Spleen (tissue), 11 donors: Measurements from ENCODE around the gene ABLIM3. TPM values are rescaled to one million over a fixed set of nuclear protein-coding genes. Genes with fewer than 3 reads are reported as not detected.

ENCODE experiments used
- DNase-seq: peaks from one replicate; pipeline ENCODE4 v3.0.0-alpha.2; 2020
- H3K27ac ChIP-seq, 8 donors: fragments of 200-600 bp; sonication (generic) in 7 of 8; 1 replicate in 4 of 8; 2 replicates in 4 of 8; pipeline versions ENCODE4 v1.5.0 to v1.8.0; 2016 to 2021; ENCODE audit warnings: inconsistent platforms in 4 of 8, mild to moderate bottlenecking in 4 of 8, moderate library complexity in 1 of 8
- H3K27me3 ChIP-seq, 7 donors: fragments of 200-600 bp; sonication (generic) in 6 of 7; replicated peaks in 1 of 7; 1 replicate in 4 of 7; 2 replicates in 3 of 7; pipeline versions ENCODE4 v1.5.0 to v1.8.0; 2016 to 2021; ENCODE audit warnings: inconsistent platforms in 3 of 7, mild to moderate bottlenecking in 1 of 7
- H3K36me3 ChIP-seq, 6 donors: fragments of 200-600 bp; sonication (generic) in 5 of 6; 1 replicate in 4 of 6; 2 replicates in 2 of 6; pipeline versions ENCODE4 v1.5.0 to v1.8.0; 2016 to 2021; ENCODE audit warnings: inconsistent platforms in 2 of 6
- H3K4me1 ChIP-seq, 6 donors: fragments of 200-600 bp; sonication (generic) in 5 of 6; 1 replicate in 3 of 6; 2 replicates in 3 of 6; pipeline versions ENCODE4 v1.5.0 to v1.8.0; 2016 to 2021; ENCODE audit warnings: inconsistent platforms in 3 of 6
- H3K4me3 ChIP-seq, 8 donors: fragments of 200-600 bp; sonication (generic) in 7 of 8; 1 replicate in 4 of 8; 2 replicates in 4 of 8; pipeline versions ENCODE4 v1.5.0 to v1.8.0; 2016 to 2021; ENCODE audit warnings: inconsistent platforms in 4 of 8, mild to moderate bottlenecking in 4 of 8, moderate library complexity in 2 of 8
- H3K9me3 ChIP-seq, 8 donors: fragments of 200-600 bp; sonication (generic) in 7 of 8; 1 replicate in 4 of 8; 2 replicates in 4 of 8; pipeline versions ENCODE4 v1.5.0 to v1.8.0; 2016 to 2021; ENCODE audit warnings: inconsistent platforms in 4 of 8
- POLR2A ChIP-seq, 3 donors: fragments of 450-650 bp; IDR thresholded peaks; one replicate each; pipeline ENCODE4 v1.5.1; 2017; ENCODE audit warnings: antibody characterized with exemption in 3 of 3, mild to moderate bottlenecking in 1 of 3
- POLR2AphosphoS5 ChIP-seq, 3 donors: sonication (generic); formaldehyde crosslinking; IDR thresholded peaks; one replicate each; pipeline ENCODE4 v1.5.1; 2017; ENCODE audit warnings: antibody characterized with exemption in 3 of 3
- WGBS, 5 donors: extraction: QIAGEN DNeasy Blood & Tissue Kit in 3 of 5; methylation state at CpG; one replicate each; pipeline versions ENCODE4 v1.1.5 to v1.1.7; 2013 to 2018; 5-methylcytosine and 5-hydroxymethylcytosine counted together
- intact Hi-C: fragments of 100-400 bp; cut with DNase I; formaldehyde crosslinking; loops from one replicate; pipeline ENCODE4 v1.15.0; 2023; ENCODE audit warnings: low total_unique reads
- polyA plus RNA-seq, 3 donors: library from polyadenylated mRNA; stranded (reverse); fragments of 200-250 nt; gene quantifications; one replicate each; pipeline ENCODE4 v1.2.1, GENCODE V29; 2013
- total RNA-seq, 7 donors: library from RNA; depleted of rRNA in 3 of 7; stranded (reverse); fragments of >200 nt in 3 of 7; fragmentation: NEBNext Ultra II Directional in 4 of 7; extraction: Animal tissue kit (Norgen Biotek cat#: 25700) in 4 of 7; gene quantifications; one replicate each; pipeline versions ENCODE4 v1.1.0 to v1.2.1, GENCODE V29; 2016 to 2021
- TF ChIP-seq, protein P1 (sequence below), 11 experiments: fragments of 200-600 bp in 7 of 11; fragments of 450-650 bp in 4 of 11; sonication (generic) in 4 of 11; IDR thresholded peaks in 8 of 11; conservative IDR thresholded peaks in 3 of 11; 1 replicate in 7 of 11; 2 replicates in 4 of 11; pipeline versions ENCODE4 v1.4.0 to v1.8.0; 2016 to 2021; ENCODE audit warnings: antibody characterized with exemption in 11 of 11, inconsistent platforms in 4 of 11, mild to moderate bottlenecking in 1 of 11
- donor health status: healthy with polysubstance abuse.
- donor health status: DM: no; HTN: no; CAD: no; lungs with moderate emphysema.
- donor health status: DM: no; HTN: no; CAD: no.
- donor health status: Bipolar disorder and iron deficiency.
- donor health status: healthy.
- donor health status: DM: no; HTN: no; CAD: no.
- donor health status: DM: yes; HTN: yes; CAD: no.

Gene ABLIM3
- total and polyA plus RNA-seq, 10 donors: 3.3 to 32.9 (median 13.6) TPM

DNA sequence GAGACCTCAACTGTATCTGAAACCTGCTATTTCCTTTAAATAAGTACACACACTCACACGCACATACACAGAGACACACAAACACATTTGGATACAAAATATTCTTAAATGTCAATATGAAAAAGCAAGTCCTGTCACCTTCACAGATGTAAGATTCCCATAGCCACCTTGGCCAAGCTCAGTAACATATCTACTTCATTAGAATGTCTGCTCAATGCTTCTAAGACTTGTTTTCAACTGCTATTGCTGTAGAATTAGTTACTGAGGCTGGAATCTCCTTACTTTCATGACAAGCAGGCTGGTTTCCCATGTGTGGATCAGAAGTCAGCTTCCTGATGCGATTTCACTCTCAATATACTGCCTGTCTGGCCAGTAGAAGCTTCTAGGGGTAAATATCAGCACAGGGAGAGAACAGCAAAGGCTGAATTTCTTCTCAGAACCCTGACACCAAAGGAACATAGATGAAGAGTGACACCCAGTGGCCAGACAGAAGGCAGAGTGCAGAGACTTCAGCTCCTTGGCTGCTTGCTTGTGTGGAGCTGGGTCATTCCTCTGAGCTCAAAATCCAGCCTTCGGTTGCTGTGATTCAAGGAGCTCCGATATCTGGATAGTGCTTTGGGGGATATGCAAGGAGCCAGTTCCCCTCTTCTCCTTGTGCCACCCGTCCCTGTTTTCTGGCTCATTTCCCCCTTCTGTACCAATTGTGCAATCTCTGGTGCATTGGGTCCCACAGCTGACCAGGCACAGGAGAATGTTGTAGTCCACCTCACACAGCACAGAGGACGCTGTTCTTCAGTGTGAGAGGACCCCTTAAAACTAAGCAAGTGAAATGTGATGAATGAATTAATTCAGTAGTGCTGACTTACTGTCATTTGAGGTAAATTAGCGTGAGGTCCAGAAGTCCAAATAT lies 26.6 kb upstream of the ABLIM3 start:
- Histone ChIP-seq H3K4me3 (no peak overlapping the region), H3K9me3 (no peaks in the 10 kb centered on the region), H3K27me3 (peaks cover 0 to 10% (median 0%) of the 10 kb centered on the region in 7 donors), H3K36me3 (no peaks in the 10 kb centered on the region), H3K4me1 (peaks cover 0 to 9% (median 5%) of the 10 kb centered on the region in 6 donors), H3K27ac (no peak overlapping the region)
- DNase-seq: no peak
- WGBS, 5 donors: 35 to 45% (median 36%) methylated on average over 7 of the region's 7 CpGs
- intact Hi-C loops: loop anchor here (10.0 kb wide), 1 partner anchor 380 kb away; no protein-coding TSS in a partner anchor
- no peak for TF ChIP-seq POLR2A (IDR thresholded peaks at IDR 0.05)
- TF ChIP-seq, protein P1, sequence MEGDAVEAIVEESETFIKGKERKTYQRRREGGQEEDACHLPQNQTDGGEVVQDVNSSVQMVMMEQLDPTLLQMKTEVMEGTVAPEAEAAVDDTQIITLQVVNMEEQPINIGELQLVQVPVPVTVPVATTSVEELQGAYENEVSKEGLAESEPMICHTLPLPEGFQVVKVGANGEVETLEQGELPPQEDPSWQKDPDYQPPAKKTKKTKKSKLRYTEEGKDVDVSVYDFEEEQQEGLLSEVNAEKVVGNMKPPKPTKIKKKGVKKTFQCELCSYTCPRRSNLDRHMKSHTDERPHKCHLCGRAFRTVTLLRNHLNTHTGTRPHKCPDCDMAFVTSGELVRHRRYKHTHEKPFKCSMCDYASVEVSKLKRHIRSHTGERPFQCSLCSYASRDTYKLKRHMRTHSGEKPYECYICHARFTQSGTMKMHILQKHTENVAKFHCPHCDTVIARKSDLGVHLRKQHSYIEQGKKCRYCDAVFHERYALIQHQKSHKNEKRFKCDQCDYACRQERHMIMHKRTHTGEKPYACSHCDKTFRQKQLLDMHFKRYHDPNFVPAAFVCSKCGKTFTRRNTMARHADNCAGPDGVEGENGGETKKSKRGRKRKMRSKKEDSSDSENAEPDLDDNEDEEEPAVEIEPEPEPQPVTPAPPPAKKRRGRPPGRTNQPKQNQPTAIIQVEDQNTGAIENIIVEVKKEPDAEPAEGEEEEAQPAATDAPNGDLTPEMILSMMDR (IDR thresholded peaks at IDR 0.05 in 8 of 11, conservative IDR thresholded peaks at IDR 0.05 in 3 of 11): peak; percentile 33 to 81 (median 63)

DNA sequence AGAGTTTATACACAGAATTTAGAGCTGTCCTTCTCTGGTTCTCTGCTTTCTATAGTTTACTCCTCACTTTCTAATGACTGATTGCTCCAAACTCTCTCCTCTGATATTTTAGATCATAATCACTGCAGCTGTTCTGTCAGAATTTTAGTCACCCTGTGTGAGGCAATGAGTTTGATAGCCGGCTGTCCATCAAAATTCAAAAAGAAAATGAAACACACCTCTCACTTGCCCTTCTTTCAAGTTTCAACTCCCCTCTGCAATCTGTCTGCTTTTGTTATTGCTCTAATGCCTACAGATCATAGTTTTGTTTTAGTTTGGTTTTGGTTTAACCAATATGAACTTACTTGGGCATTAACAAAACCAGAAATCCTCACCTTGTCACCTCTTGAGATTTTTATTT lies 23.3 kb upstream of the ABLIM3 start:
- 61 to 86% (median 79%) methylated on average over 1 of the region's 1 CpG for WGBS, 5 donors
- no peak overlapping the region for H3K27ac ChIP-seq
- no peaks in the 10 kb centered on the region for H3K9me3 ChIP-seq
- no peak for TF ChIP-seq POLR2AphosphoS5 (IDR thresholded peaks at IDR 0.05)
- no peak for TF ChIP-seq POLR2A (IDR thresholded peaks at IDR 0.05)
- TF ChIP-seq, protein P1 (IDR thresholded peaks at IDR 0.05 in 8 of 11, conservative IDR thresholded peaks at IDR 0.05 in 3 of 11): no peak
- DNase-seq: no peak
- H3K27me3 ChIP-seq: peaks cover 0 to 20% (median 0%) of the 10 kb centered on the region in 7 donors
- intact Hi-C loops: loop anchor here (10.0 kb wide), 1 partner anchor 383 kb away; no protein-coding TSS in a partner anchor
- H3K4me1 ChIP-seq: peaks cover 0 to 9% (median 5%) of the 10 kb centered on the region in 6 donors
- H3K36me3 ChIP-seq: no peaks in the 10 kb centered on the region
- no peak overlapping the region for H3K4me3 ChIP-seq

DNA sequence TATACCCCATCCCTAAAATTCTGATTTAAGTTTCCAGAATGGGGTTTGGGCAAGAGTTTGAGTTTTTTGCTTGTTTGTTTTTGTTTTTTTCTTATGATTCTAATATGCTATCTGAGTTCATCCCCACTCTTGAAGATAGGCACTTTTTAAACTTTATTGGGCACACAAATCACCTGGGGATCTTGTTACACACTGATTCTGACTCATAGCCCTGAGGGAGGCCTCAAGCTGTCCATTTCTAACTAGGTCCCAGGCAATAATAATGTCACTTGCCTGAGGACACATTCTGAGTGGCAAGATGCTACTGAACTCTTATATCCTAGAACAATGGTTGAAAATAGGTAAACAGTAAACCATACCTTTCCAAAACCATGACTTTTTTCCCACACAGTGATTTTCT lies 22.8 kb upstream of the ABLIM3 start:
- intact Hi-C loops: loop anchor here (10.0 kb wide), 1 partner anchor 384 kb away; no protein-coding TSS in a partner anchor
- H3K27ac ChIP-seq: no peak overlapping the region
- H3K4me1 ChIP-seq: peaks cover 0 to 9% (median 5%) of the 10 kb centered on the region in 6 donors
- no peaks in the 10 kb centered on the region for H3K9me3 ChIP-seq
- no peak overlapping the region for H3K4me3 ChIP-seq
- H3K36me3 ChIP-seq: no peaks in the 10 kb centered on the region
- DNase-seq: no peak
- peaks cover 0 to 20% (median 0%) of the 10 kb centered on the region in 7 donors for H3K27me3 ChIP-seq
- TF ChIP-seq POLR2A (IDR thresholded peaks at IDR 0.05) (no peak), POLR2AphosphoS5 (IDR thresholded peaks at IDR 0.05) (no peak)
- TF ChIP-seq, protein P1 (IDR thresholded peaks at IDR 0.05 in 8 of 11, conservative IDR thresholded peaks at IDR 0.05 in 3 of 11): no peak

DNA sequence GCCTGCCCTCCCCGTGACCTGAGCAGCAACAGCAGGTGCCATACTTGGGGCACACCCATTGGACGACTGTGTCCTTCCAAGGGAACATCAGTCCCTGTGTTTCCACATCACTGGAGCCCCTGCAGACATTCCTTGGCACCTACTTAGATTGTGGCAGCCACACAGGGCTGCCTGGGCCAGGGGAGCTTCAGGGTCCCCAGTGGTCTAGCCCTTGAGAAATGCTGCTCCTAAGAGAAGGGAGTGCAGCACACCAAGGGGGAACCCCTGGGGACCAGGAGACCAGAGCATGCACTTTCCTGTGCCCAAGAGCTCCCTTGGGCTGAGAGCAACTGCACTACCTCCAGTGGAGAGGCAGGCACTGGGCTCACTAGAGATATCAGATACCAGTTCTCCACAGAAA lies 20.1 kb upstream of the ABLIM3 start:
- Histone ChIP-seq H3K27ac (no peak overlapping the region), H3K4me3 (no peak overlapping the region), H3K4me1 (no peaks in the 10 kb centered on the region), H3K36me3 (no peaks in the 10 kb centered on the region), H3K27me3 (peaks cover 0 to 20% (median 0%) of the 10 kb centered on the region in 7 donors), H3K9me3 (no peaks in the 10 kb centered on the region)
- DNase-seq: no peak
- intact Hi-C loops: no loop called here
- TF ChIP-seq, protein P1 (IDR thresholded peaks at IDR 0.05 in 8 of 11, conservative IDR thresholded peaks at IDR 0.05 in 3 of 11): no peak
- TF ChIP-seq POLR2A (IDR thresholded peaks at IDR 0.05): no peak
- no peak for TF ChIP-seq POLR2AphosphoS5 (IDR thresholded peaks at IDR 0.05)
- 56 to 100% (median 77%) methylated on average over 1 to 2 of the region's 2 CpGs for whole genome bisulfite sequencing, 5 donors
